ENCODE results near the gene GOLT1A.

GOLT1A gene

GRCh38 chr1:204222006-204222763 lies 8.4 kb upstream of the GOLT1A start:
- H3K27ac ChIP-seq = no peak overlapping the region
- no peak for TF ChIP-seq CTCF (conservative IDR thresholded peaks at IDR 0.05)

DNA sequence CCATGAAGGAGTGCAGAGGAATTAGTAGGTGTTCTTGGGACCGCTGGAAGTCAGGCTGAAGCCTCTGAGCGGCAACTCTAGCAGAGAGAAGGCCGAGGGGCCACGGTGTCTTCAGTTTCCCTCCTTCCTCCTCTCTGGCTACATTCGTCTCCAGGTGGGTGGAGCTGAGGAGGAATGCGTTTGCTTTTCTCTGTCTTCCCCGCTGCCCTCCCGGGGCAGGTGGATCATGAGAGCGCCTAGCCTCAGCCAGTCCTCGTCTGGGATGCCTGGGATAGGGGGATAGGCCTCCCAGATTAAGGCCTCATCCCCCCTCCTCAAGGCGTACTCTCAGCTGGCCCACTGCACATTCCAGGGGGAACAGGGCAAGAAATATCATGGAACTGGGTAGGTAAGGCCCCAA lies 7.5 kb upstream of the GOLT1A start:
- no peak for TF ChIP-seq CTCF (conservative IDR thresholded peaks at IDR 0.05)
- H3K27ac ChIP-seq = no peak overlapping the region

DNA sequence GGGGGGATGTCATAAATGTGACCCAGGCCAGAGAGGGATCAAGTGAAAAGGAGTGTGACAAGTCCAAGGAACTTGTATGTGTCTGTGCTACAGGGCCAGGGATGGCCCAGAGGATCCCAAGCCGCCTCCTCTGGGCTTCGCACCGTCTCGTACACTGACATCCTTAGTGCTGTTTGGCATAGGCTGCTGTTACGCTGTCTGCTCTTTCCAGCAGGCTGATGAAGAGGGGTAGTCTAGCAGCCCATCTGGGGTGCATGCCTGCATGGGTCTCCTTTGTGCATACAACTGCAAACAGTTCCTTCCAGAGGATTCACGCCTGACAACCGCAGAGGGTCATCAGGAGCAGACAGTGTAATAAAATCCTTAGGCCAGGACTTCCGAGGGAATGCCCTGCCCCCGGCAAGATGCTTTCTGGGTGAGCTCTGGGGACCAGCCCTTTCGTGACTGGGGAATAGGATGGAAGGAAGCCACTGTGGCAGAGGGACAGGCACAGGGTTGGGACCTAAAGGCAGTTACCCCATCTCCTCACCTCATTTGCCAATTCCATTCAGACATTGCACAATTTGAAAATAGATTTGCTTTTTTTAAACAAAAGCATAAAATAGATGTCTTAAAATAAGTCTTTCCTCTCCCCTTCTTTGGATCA lies 6.3 kb upstream of the GOLT1A start:
- no peak for TF ChIP-seq CTCF (conservative IDR thresholded peaks at IDR 0.05)
- no peak overlapping the region for H3K27ac ChIP-seq

- no peak for TF ChIP-seq CTCF (conservative IDR thresholded peaks at IDR 0.05)
These were observed 4.8 kb upstream of the GOLT1A start for GRCh38 chr1:204218552-204218951.

GRCh38 chr1:204217648-204218000 lies 3.8 kb upstream of the GOLT1A start:
- TF ChIP-seq CTCF (conservative IDR thresholded peaks at IDR 0.05) = no peak
- no peak overlapping the region for H3K27ac ChIP-seq

More at GRCh38 chr1:204218552-204218951, 4.8 kb upstream of the GOLT1A start:
- no peak overlapping the region for H3K27ac ChIP-seq

DNA sequence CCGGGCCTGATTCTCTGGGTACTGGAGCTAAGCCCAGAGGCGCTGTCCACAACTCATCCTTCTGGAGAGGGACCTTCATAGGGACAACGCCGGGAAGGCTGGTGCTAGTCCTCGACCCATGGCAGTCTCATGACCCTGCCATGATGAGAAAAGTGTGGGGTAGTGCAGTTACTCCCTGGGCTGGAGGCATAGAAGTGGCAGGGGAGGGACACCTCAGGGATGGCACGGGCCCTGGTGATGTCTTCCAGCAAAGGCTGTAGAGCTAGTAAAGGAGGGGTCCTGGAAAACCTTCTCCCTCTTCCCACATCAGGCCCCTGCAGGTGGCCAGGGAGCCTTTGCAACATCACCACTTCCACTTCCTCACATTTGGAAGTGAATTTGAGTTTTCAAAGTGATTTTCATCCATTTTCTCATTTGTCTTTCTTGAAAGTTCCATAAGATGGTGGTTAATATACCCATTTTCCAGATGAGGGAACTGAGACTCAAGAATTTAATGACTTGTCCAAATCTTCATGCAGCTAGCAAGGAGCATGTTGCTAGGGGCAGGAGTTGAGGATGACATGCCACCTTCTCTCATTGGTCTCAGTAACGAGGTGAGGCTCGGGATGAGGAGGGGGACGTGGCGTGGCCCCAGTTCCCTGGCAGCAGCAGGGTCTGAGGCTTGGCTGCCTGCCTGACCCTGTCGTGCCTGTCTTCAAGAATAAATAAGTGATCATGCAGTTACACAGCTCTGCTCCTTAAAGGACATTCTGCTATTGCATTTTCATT lies 3.3 kb upstream of the GOLT1A start:
- H3K27ac ChIP-seq = no peak overlapping the region
- TF ChIP-seq CTCF (conservative IDR thresholded peaks at IDR 0.05) = no peak

- no peak for TF ChIP-seq CTCF (conservative IDR thresholded peaks at IDR 0.05)
- no peak overlapping the region for H3K27ac ChIP-seq
These were observed 2.4 kb upstream of the GOLT1A start for GRCh38 chr1:204216236-204216635.
